Right renal pelvis (tissue), 4 donors: ENCODE results near the gene B9D2. TPM values are rescaled to one million over a fixed set of nuclear protein-coding genes. Genes with fewer than 3 reads are reported as not detected.
"Not testable (repeated sequence)": the region's sequence is repeated elsewhere in the genome, so short reads cannot be mapped to it uniquely, and the experiment has no call there.

Source experiments
- DNase-seq, 4 donors: peaks; one replicate each; pipeline ENCODE4 v3.0.0-alpha.2; 2013; ENCODE audit warnings: low read depth in 4 of 4, low spot score in 3 of 4, missing footprints in 1 of 4
- polyA plus RNA-seq, 4 donors: library from polyadenylated mRNA; unstranded; fragments of 120-200 nt; gene quantifications; one replicate each; pipeline ENCODE4 v1.2.1, GENCODE V29; 2013; ENCODE audit not compliant: insufficient read length in 4 of 4

Gene B9D2
- polyA plus RNA-seq, 4 donors: 5.8 to 10.1 (median 6.3) TPM

GRCh38 chr19:41392775-41393174, 28.8 kb upstream of the B9D2 start:
- no peak for DNase-seq

DNA sequence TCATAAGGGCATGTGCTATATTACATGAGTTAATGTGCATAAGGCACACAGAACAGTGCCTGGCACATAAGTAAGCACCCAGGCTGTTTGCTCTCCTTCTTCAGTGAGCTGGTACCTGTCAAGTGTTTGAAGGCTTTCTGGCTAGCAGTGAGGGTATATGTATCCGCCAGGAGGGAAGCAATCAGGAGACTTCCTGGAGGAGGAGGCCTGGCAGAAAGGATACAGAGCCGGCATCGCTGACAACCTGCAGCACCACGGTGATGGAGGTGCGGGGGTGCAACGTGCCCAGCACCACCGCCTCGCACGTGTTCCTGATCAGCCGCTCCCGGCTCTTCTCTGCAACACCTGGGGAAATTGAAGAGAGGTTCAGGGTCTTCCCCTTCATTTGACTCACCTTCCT, 27.7 kb upstream of the B9D2 start:
- DNase-seq: no peak

DNA sequence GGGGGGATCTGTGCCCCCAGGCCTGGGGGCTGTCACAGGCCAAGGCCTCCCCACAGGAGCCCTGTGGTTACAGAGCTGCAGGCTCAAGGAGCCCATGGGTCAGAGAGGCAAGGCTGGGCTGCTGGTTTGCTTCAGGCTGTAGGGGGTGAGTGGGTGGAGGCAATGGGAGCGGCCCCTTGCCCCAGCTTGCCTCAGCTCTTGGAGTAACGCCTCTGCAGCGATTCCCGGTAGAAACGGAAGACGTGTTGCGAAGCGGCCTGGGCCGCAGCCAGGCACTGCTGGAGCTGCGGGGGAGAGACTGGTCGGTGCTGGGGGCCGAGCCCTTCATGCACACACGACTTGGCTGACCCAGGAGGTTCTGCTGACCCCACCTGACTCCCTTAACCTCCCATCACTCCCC, 22.5 kb upstream of the B9D2 start:
- no peak for DNase-seq

DNA sequence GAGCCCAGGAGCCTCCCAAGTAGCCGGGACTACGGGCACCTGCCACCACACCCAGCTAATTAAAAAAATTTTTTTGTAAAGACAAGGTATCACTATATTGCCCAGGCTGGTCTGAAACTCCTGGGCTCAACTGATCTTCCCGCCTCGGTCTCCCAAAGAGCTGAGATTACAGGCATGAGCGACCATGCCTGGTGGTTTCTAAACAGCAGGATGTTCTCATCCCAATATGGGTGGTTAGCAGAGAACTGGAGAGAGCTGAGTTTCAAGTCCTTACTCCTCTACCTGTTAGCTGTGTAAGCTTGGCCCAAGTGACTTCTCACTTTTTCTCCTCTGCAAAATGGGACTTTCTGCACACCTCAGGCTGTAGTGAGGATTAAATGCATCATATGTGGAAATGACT, 20.4 kb upstream of the B9D2 start:
- no peak for DNase-seq

DNA sequence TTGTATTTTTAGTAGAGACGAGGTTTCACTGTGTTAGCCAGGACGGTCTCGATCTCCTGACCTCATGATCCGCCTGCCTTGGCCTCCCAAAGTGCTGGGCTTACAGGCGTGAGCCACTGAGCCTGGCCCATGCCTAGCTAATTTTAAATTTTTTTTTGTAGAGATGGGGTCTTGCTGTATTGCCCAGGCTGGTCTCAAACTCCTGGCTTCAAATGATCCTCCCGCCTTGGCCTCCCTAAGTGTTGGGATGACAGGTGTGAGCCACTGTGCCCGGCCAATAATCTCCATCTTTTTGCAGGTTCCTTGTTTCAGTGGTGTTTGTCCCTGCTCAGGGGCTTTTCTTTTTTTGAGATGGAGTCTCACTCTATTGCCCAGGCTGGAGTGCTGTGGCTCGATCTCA, 17.6 kb upstream of the B9D2 start:
- DNase-seq: not testable (repeated sequence)

DNA sequence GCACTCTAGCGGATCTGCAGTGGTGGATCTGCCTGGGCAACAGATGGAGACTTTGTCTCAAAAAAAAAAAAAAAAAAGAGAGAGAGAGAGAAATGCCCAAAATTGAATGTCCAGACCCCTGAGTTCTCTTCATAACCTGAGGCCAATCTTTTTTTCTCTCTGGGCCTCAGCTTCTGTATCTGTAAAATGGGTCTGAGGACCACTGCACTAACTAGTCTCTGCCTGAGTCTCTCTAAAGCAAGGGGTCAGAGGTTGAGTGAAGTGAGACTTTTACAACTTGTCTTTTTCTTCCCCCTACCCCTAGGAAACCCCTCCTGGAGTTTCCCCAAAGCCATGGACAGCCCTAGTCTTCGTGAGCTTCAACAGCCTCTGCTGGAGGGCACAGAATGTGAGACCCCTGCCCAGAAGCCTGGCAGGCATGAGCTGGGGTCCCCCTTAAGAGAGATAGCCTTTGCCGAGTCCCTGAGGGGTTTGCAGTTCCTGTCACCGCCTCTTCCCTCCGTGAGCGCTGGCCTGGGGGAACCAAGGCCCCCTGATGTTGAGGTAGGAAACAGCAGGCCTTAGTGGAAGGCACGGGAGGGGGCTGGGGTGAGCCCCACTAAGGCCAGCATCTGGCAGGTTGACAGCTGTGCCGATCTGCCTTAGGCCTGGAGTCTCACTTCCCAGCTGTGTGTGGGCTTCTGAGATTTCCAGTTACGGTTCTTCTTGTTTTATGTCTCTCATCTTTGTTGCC, 14.2 kb upstream of the B9D2 start:
- DNase-seq: no peak

DNA sequence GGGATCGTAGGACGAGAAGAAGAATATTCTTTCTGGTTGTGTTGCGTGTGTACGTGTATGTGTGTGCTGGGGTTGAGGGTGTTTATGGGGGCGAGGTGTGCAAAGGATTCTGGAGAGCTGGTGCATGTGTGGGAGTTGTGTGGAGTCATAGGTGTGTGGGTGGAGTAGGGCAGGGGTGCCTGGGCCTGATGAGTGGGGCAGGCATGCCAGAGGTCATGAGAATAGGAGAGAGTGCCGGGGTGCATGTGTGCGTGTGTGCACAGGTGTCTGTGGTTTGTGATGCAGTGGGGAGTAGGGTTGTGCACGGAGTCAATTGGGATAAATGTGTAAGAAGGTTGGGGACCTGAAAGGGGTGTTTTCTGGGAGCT, 13.0 kb upstream of the B9D2 start:
- DNase-seq: no peak

DNA sequence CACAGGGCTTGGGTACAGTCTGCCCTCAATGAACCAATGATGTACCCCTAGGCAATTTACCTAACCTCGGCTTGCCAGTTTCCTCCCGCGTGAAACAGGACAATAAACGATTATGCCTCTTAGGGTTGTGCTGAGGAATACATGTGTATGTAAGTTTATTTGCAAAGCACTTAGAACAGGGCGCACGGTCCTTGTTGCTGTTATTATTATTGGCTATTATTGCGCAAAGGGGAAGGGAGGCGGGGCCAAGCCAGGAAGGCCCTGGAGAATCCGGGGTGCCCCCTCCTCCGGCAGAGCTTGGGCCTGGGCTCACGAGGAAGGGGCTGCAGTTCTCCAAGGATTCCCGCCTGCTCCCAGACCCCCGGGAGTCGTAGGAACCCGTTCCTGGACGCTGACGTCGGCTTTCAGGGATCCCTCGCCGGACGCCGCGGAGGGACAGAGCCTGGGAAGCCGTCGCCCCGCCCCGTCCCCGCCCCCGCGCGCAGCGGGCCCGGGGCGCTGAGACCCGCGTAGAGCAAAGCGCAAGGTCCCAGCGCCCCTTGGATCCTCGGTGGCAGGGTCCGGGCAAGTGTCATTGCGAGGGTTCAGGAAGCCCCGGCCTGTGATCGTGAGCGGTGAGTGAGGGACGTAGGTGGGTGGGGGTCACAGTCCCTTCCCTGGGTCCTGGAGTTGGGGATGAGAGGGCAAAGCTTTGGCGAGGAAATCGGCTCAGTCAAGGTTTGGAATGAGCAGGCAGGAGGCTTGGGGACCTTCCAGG, 12.5 kb upstream of the B9D2 start, which contains the start of gene TMEM91:
TMEM91 (plus strand) TSS at position 293 of the 757 bp plus-strand sequence. CDS start 1,777 bp downstream, outside the sequence.
- peak in 1 of 4 donors; percentile 38 for DNase-seq

DNA sequence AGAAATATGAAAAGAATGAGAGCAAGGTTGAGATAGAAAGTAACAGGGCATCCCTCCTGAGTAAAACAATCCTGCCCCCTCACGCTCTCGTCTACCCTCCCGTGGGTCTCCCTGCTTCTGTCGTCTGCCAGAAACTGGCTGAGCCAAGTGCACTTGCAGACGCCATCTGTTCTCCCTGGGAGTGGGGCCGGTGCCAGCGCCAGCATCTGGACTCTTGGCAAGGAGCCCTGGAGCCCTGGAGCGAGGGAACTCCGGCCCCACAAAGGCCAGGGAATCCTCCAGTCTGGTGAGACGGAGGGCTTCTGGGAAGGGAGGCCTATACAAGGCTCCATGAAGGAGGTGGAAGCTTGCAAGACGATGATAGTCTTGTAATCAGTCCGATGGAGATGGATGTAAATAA, 10.0 kb upstream of the B9D2 start:
- no peak for DNase-seq

- no peak for DNase-seq
Observed at GRCh38 chr19:41372501-41372900, 8.6 kb upstream of the B9D2 start.

DNA sequence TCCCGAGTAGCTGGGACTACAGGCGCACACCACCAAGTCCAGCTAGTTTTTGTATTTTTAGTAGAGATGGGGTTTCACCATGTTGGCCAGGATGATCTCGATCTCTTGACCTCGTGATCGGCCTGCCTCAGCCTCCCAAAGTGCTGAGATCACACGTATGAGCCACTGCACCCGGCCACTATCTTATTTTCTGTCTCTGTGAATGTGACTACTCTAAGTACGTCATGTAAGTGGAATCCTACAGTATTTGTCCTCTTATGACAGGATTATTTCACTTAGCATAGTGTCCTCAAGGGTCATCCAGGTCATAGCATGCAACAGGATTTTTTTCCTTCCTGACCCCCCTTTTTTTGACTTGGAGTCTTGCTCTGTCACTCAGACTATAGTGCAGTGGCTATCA, 7.6 kb upstream of the B9D2 start:
- no peak for DNase-seq

GRCh38 chr19:41371119-41371518, 7.2 kb upstream of the B9D2 start:
- not testable (repeated sequence) for DNase-seq

GRCh38 chr19:41369769-41370168, 5.8 kb upstream of the B9D2 start:
- DNase-seq: no peak

DNA sequence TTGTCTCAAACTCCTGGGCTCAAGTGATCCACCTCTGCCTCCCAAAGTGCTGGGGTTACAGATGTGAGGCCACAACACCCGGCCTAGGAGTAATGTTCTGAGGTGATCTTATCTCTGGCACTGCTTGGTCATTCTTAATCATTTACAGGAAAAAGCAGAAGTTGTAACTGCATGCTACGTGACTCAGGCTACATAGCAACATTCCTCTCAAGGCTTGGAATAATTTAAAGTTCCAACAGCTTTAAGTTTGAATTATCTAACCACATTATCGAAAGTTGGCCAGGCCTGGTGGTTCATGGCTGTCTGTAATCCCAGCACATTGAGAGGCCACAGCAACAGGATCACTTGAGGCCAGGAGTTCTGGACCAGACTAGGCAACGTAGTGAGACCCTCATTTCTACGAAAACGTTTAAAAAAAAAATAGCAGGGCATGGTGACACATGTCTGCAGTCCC, 3.9 kb upstream of the B9D2 start:
- no peak for DNase-seq

DNA sequence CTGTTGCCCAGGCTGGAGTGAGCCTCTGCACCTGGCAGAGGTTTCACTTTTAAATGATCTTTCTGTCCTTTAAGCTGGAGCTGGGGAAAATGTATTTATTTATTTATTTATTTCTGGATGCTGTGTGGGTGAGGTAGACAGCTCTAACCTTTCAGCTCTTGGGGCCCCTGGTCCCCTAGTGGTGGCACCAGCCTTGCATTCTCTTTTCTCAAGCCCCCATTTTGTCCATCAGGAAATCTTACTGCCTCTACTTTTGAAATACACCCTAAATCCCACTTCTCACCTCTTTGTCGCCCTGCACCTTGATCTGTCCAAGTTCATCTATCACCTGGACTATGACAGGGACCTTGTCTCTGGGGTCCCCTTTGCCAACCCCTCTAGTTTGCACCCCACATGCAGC, 2.1 kb upstream of the B9D2 start:
- DNase-seq: no peak

- DNase-seq: no peak
Observed at GRCh38 chr19:41364524-41365391, 809 bp upstream of the B9D2 start.

- no peak for DNase-seq
Observed at GRCh38 chr19:41363371-41363752, 587 bp downstream of the B9D2 start.

GRCh38 chr19:41362143-41362847, 1.7 kb downstream of the B9D2 start:
- DNase-seq: no peak

GRCh38 chr19:41359741-41360140, 4.2 kb downstream of the B9D2 start:
- DNase-seq: no peak

- no peak for DNase-seq
Observed at GRCh38 chr19:41357746-41358145, 6.2 kb downstream of the B9D2 start.
